DOHH2 (cell line): ENCODE results near the gene SLC35B4.

Experiments
- H3F3A ChIP-seq: fragments of 200-600 bp; sonication (generic), shearing (Covaris generic); 2 replicates; pipeline ENCODE4 v1.6.0; 2016; ENCODE audit warnings: antibody characterized with exemption, mild to moderate bottlenecking; ENCODE audit not compliant: control insufficient read depth, insufficient read depth
- H3K27ac ChIP-seq: fragments of 200-600 bp; sonication (generic); 2 replicates; pipeline ENCODE4 v1.5.1; 2014; ENCODE audit warnings: low read depth, mild to moderate bottlenecking, low read length, moderate library complexity
- H3K27me3 ChIP-seq: fragments of 200-600 bp; sonication (generic); 2 replicates; pipeline ENCODE4 v1.6.1; 2014; ENCODE audit warnings: mild to moderate bottlenecking, low read length, mixed read lengths; ENCODE audit not compliant: control insufficient read depth
- H3K36me3 ChIP-seq: fragments of 200-600 bp; sonication (generic); 2 replicates; pipeline ENCODE4 v1.6.1; 2014; ENCODE audit warnings: mild to moderate bottlenecking, low read length, moderate library complexity, mixed read lengths; ENCODE audit not compliant: control insufficient read depth
- H3K4me1 ChIP-seq: fragments of 200-600 bp; sonication (generic); 2 replicates; pipeline ENCODE4 v1.6.1; 2014; ENCODE audit warnings: mild to moderate bottlenecking, low read length, mixed read lengths; ENCODE audit not compliant: control insufficient read depth
- H3K4me2 ChIP-seq: fragments of 200-600 bp; sonication (generic); 2 replicates; pipeline ENCODE4 v1.6.0; 2014; ENCODE audit warnings: mild to moderate bottlenecking, low read length, moderate library complexity
- H3K4me3 ChIP-seq: fragments of 200-600 bp; sonication (generic); 2 replicates; pipeline ENCODE4 v1.5.1; 2014; ENCODE audit warnings: mild to moderate bottlenecking, low read length, mixed read lengths
- H3K79me2 ChIP-seq: fragments of 200-600 bp; sonication (generic); 2 replicates; pipeline ENCODE4 v1.6.1; 2014; ENCODE audit warnings: mild to moderate bottlenecking, low read length, mixed read lengths; ENCODE audit not compliant: control insufficient read depth
- H3K9me2 ChIP-seq: fragments of 200-600 bp; sonication (generic); replicated peaks from 2 replicates; pipeline ENCODE4 v1.6.1; 2014; ENCODE audit warnings: mild to moderate bottlenecking, low read length, mixed read lengths; ENCODE audit not compliant: control insufficient read depth
- H3K9me3 ChIP-seq: fragments of 200-600 bp; sonication (generic); 2 replicates; pipeline ENCODE4 v1.6.1; 2014; ENCODE audit warnings: antibody characterized with exemption, low read length, mixed read lengths; ENCODE audit not compliant: control insufficient read depth, insufficient read depth
- H4K20me1 ChIP-seq: fragments of 200-600 bp; sonication (generic); 2 replicates; pipeline ENCODE4 v1.6.0; 2014; ENCODE audit warnings: low read depth, mild to moderate bottlenecking, antibody characterized with exemption, low read length, moderate library complexity; ENCODE audit not compliant: control insufficient read depth, insufficient read depth
- CTCF ChIP-seq: fragments of 200-600 bp; sonication (generic); IDR thresholded peaks from one replicate; pipeline ENCODE4 v1.5.1; 2014; ENCODE audit warnings: antibody characterized with exemption, mild to moderate bottlenecking, low read depth, low read length; ENCODE audit not compliant: poor library complexity, severe bottlenecking
- EZH2phosphoT487 ChIP-seq: fragments of 200-600 bp; sonication (generic); IDR thresholded peaks from 2 replicates; pipeline ENCODE4 v1.6.1; 2017; ENCODE audit warnings: borderline replicate concordance, mild to moderate bottlenecking, antibody characterized with exemption, low read length, moderate library complexity, mixed read lengths

The SLC35B4 gene

GRCh38 chr7:134248196-134248595 lies 68.5 kb downstream of the SLC35B4 start:
- peak overlapping the region; percentile 74; the same call in 1 of the 2 replicates for H3K27ac ChIP-seq
- H3K9me2 ChIP-seq = no peaks in the 10 kb centered on the region
- H3K79me2 ChIP-seq = no peaks in the 10 kb centered on the region
- H3K9me3 ChIP-seq = no peaks in the 10 kb centered on the region
- TF ChIP-seq EZH2phosphoT487 (no peak), CTCF (no peak)
- H4K20me1 ChIP-seq = no peaks in the 10 kb centered on the region
- H3K4me2 ChIP-seq = no peak overlapping the region
- 0 out of 2 replicates have a peak, but pooled peaks cover 2% of the 10 kb centered on the region for H3F3A ChIP-seq
- H3K4me1 ChIP-seq = peaks cover 37% of the 10 kb centered on the region
- no peaks in the 10 kb centered on the region for H3K27me3 ChIP-seq
- H3K4me3 ChIP-seq = no peak overlapping the region
- H3K36me3 ChIP-seq = no peaks in the 10 kb centered on the region

- Histone ChIP-seq H3K4me1 (peaks cover 37% of the 10 kb centered on the region), H3K27me3 (no peaks in the 10 kb centered on the region), H3K27ac (peak overlapping the region; percentile 74), H3K4me3 (peak overlapping the region; percentile 41), H3K4me2 (peak overlapping the region; percentile 47), H3F3A (0 out of 2 replicates have a peak, but pooled peaks cover 2% of the 10 kb centered on the region), H3K9me2 (no peaks in the 10 kb centered on the region), H3K36me3 (no peaks in the 10 kb centered on the region), H3K79me2 (no peaks in the 10 kb centered on the region), H4K20me1 (no peaks in the 10 kb centered on the region), H3K9me3 (no peaks in the 10 kb centered on the region)
- TF ChIP-seq EZH2phosphoT487 = no peak
- TF ChIP-seq CTCF = no peak
Observed at GRCh38 chr7:134246761-134247160, 70.0 kb downstream of the SLC35B4 start.

- Histone ChIP-seq H3K4me3 (peak overlapping the region; percentile 41), H3K27me3 (no peaks in the 10 kb centered on the region), H3F3A (0 out of 2 replicates have a peak, but pooled peaks cover 2% of the 10 kb centered on the region), H3K9me2 (no peaks in the 10 kb centered on the region), H3K36me3 (no peaks in the 10 kb centered on the region), H3K4me1 (peaks cover 37% of the 10 kb centered on the region), H3K9me3 (no peaks in the 10 kb centered on the region), H3K79me2 (no peaks in the 10 kb centered on the region), H4K20me1 (no peaks in the 10 kb centered on the region), H3K4me2 (peak overlapping the region; percentile 47), H3K27ac (peak overlapping the region; percentile 74)
- no peak for TF ChIP-seq CTCF
- no peak for TF ChIP-seq EZH2phosphoT487
Observed at GRCh38 chr7:134246347-134246746, 70.4 kb downstream of the SLC35B4 start.
